A549 (cell line): ENCODE measurements around the gene CDK9. TPM values are rescaled to one million over a fixed set of nuclear protein-coding genes. Genes with fewer than 3 reads are reported as not detected.

Experiments
- ATAC-seq, 2 experiments: fragments of 200-7000 bp in 1 of 2; fragments of >200 bp in 1 of 2; cut with Nextera tagmentation in 1 of 2; cut with Tn5 transposase in 1 of 2; 3 replicates each; pipeline versions ENCODE4 v1.8.0 to v1.9.1; 2018 to 2020; ENCODE audit warnings: mild to moderate bottlenecking in 1 of 2, moderate library complexity in 1 of 2
- CTCF ChIA-PET: fragments of 300-600 bp; sonication (Branson Sonifier 250); formaldehyde crosslinking; extraction: SDS; loops from one replicate; lab custom pipeline; 2021; ENCODE audit warnings: antibody characterized with exemption, inconsistent platforms; lab: Yijun Ruan, JAX
- POLR2A ChIA-PET: fragments of 350-600 bp; formaldehyde crosslinking; extraction: SDS; loops from one replicate; lab custom pipeline; 2021; ENCODE audit warnings: antibody characterized with exemption, inconsistent platforms; lab: Yijun Ruan, JAX
- DNase-seq, 2 experiments: peaks; one replicate each; pipeline versions ENCODE4 v3.0.0 to v3.0.0-alpha.2; 2011 to 2016; ENCODE audit warnings: low read depth in 1 of 2, low spot score in 1 of 2
- FAIRE-seq: peaks from 2 replicates; lab custom pipeline; 2011; peaks lifted over from hg19 to GRCh38; lab: Jason Lieb, UNC
- H3K27ac ChIP-seq, 2 experiments: fragments of >200 bp; sonication (Bioruptor Twin); formaldehyde crosslinking; 3 replicates each; pipeline ENCODE4 v1.5.1; 2016 to 2017
- H3K4me1 ChIP-seq: fragments of >200 bp; sonication (Bioruptor Twin); formaldehyde crosslinking; 3 replicates; pipeline ENCODE4 v1.6.1; 2016
- H3K4me2 ChIP-seq: fragments of >200 bp; sonication (Bioruptor Twin); formaldehyde crosslinking; 3 replicates; pipeline ENCODE4 v1.6.1; 2016
- H3K4me3 ChIP-seq: fragments of >200 bp; sonication (Bioruptor Twin); formaldehyde crosslinking; 3 replicates; pipeline ENCODE4 v1.5.1; 2016
- H3K9me3 ChIP-seq: fragments of >200 bp; sonication (Bioruptor Twin); formaldehyde crosslinking; 3 replicates; pipeline ENCODE4 v1.6.1; 2016
- CBX8 ChIP-seq: fragments of 200-600 bp; sonication (generic); IDR thresholded peaks from 2 replicates; pipeline ENCODE4 v1.6.1; 2016
- EHF ChIP-seq: fragments of 250-450 bp; sonication (Bioruptor Pico); IDR thresholded peaks from 2 replicates; pipeline ENCODE4 v1.5.0; 2020; ENCODE audit warnings: mild to moderate bottlenecking
- HES2 ChIP-seq: fragments of >200 bp; sonication (Bioruptor Twin); formaldehyde crosslinking; IDR thresholded peaks from 2 replicates; pipeline ENCODE4 v1.6.1; 2016
- HOXA7 ChIP-seq: fragments of 250-450 bp; sonication (Bioruptor Pico); IDR thresholded peaks from 2 replicates; pipeline ENCODE4 v1.5.0; 2020; ENCODE audit warnings: mild to moderate bottlenecking, moderate library complexity
- MYC ChIP-seq: IDR thresholded peaks from 2 replicates; pipeline ENCODE4 v1.6.1; 2012; ENCODE audit warnings: mild to moderate bottlenecking, inconsistent platforms, low read length, improper control_type of control experiment, borderline replicate concordance
- NFE2L2 ChIP-seq: fragments of 150-350 bp; conservative IDR thresholded peaks from 2 replicates; pipeline ENCODE4 v1.6.1; 2014; ENCODE audit warnings: low read length
- ZNF302 ChIP-seq: fragments of 250-450 bp; sonication (Bioruptor Pico); IDR thresholded peaks from 2 replicates; pipeline ENCODE4 v1.9.0; 2021; ENCODE audit warnings: inconsistent platforms, mild to moderate bottlenecking, moderate library complexity
- WGBS: methylation state at CpG from one replicate; pipeline ENCODE4 v1.1.6; 2017; ENCODE audit errors: missing lambda C conversion rate; 5-methylcytosine and 5-hydroxymethylcytosine counted together
- polyA plus RNA-seq, 4 experiments: library from polyadenylated mRNA; depleted of rRNA in 3 of 4; stranded (reverse); fragments of >200 nt; fragmentation: RNase III in 1 of 4; extraction: RNeasy Plus Mini Kit Qiagen cat#74134 plus additional on column Dnase treatment in 1 of 4; gene quantifications; 2 replicates in 3 of 4; 3 replicates in 1 of 4; pipeline ENCODE4 v1.2.3, GENCODE V29; 2011 to 2017
- small RNA-seq, 6 experiments: library from RNA; depleted of rRNA; stranded (forward); fragments of <200 nt; gene quantifications; one replicate each; pipeline ENCODE3, GENCODE V24; 2012

CDK9 gene
- polyA plus RNA-seq, 2 of the 4 experiments (the other 2 are of a cell fraction), result 43.8 to 45.7 TPM

GRCh38 chr9:127837346-127837745 lies 51.5 kb downstream of the CDK9 start:
- H3K9me3 ChIP-seq, result no peaks in the 10 kb centered on the region
- H3K27ac ChIP-seq, result no peak overlapping the region
- ChIA-PET CTCF (interaction anchor here (0.8 to 3.2 kb wide), 9 partner anchors 10 to 132 kb away, joined by 3 to 14 read pairs (median 4); no protein-coding TSS in a partner anchor), POLR2A (no interaction called here)
- ATAC-seq (no peak), FAIRE-seq (no peak), DNase-seq (no peak)
- no peak overlapping the region for H3K4me3 ChIP-seq
- WGBS, result 77% methylated on average over 4 of the region's 4 CpGs
- H3K4me1 ChIP-seq, result peaks cover 12% of the 10 kb centered on the region; the same call in 2 of the 3 replicates
- TF ChIP-seq CBX8 (no peak), HES2 (no peak), NFE2L2 (no peak), HOXA7 (CRISPR knock-in tag) (no peak), MYC (no peak)
- no peak overlapping the region for H3K4me2 ChIP-seq

- peak overlapping the region; percentile 34; the same call in 2 of the 3 replicates for H3K4me2 ChIP-seq
- WGBS, result 68% methylated on average over 17 of the region's 18 CpGs
- peak overlapping the region; percentile 33 to 68; a peak in 4 of 6 replicates for H3K27ac ChIP-seq
- FAIRE-seq (no peak), ATAC-seq (peak; percentile 72 to 92), DNase-seq (peak; percentile 26 to 51)
- H3K4me1 ChIP-seq, result peaks cover 12% of the 10 kb centered on the region; the same call in 2 of the 3 replicates
- CTCF ChIA-PET, result interaction anchor here (0.6 to 3.2 kb wide), 7 partner anchors 11 to 199 kb away, joined by 3 to 14 read pairs (median 3); no protein-coding TSS in a partner anchor
- TF ChIP-seq EHF, result no peak
- TF ChIP-seq NFE2L2, result no peak
- no peak for TF ChIP-seq ZNF302 (CRISPR knock-in tag)
- H3K4me3 ChIP-seq, result no peak overlapping the region
- no peaks in the 10 kb centered on the region for H3K9me3 ChIP-seq
- POLR2A ChIA-PET, result interaction anchor here (0.7 kb wide), 1 partner anchor 11 kb away, joined by 3 read pairs; no protein-coding TSS in a partner anchor
Observed at GRCh38 chr9:127838375-127839078, 52.7 kb downstream of the CDK9 start.

Small RNA genes lying within 50 kb of the gene (small RNA-seq; reads per million reads assigned to genes)
- gene RF00019, result 0 reads per million in 6 experiments

Other genes starting within 250 kb of the CDK9 start
- 13.3 and 20.4 TPM in 2 replicates for gene STXBP1, start 173.8 kb upstream of the CDK9 start, polyA plus RNA-seq (2011; rRNA removed)
- 16.1 to 22.6 TPM (median 19.8 TPM) in 3 replicates for gene STXBP1, start 173.8 kb upstream of the CDK9 start, polyA plus RNA-seq (2017; fragmentation: RNase III; extraction: RNeasy Plus Mini Kit Qiagen cat#74134 plus additional on column Dnase treatment)
- 0.04 TPM in 1 of 2 replicates, not detected in the other for gene CFAP157, start 79.0 kb upstream of the CDK9 start, polyA plus RNA-seq (2011; rRNA removed)
- 0.04 TPM in 1 of 3 replicates, not detected in the others for gene CFAP157, start 79.0 kb upstream of the CDK9 start, polyA plus RNA-seq (2017; fragmentation: RNase III; extraction: RNeasy Plus Mini Kit Qiagen cat#74134 plus additional on column Dnase treatment)
- gene PTRH1, start 70.4 kb upstream of the CDK9 start, polyA plus RNA-seq (2011; rRNA removed), result 3.5 and 5.1 TPM in 2 replicates
- 9.9 to 12.6 TPM (median 11.4 TPM) in 3 replicates for gene PTRH1, start 70.4 kb upstream of the CDK9 start, polyA plus RNA-seq (2017; fragmentation: RNase III; extraction: RNeasy Plus Mini Kit Qiagen cat#74134 plus additional on column Dnase treatment)
- gene TTC16, start 70.0 kb upstream of the CDK9 start, polyA plus RNA-seq (2011; rRNA removed), result 0.03 TPM in 1 of 2 replicates, not detected in the other
- gene TTC16, start 70.0 kb upstream of the CDK9 start, polyA plus RNA-seq (2017; fragmentation: RNase III; extraction: RNeasy Plus Mini Kit Qiagen cat#74134 plus additional on column Dnase treatment), result not detected in 3 replicates
- gene TOR2A, start 50.7 kb upstream of the CDK9 start, polyA plus RNA-seq (2011; rRNA removed), result 4.9 and 5.5 TPM in 2 replicates
- 9.4 to 9.6 TPM (median 9.5 TPM) in 3 replicates for gene TOR2A, start 50.7 kb upstream of the CDK9 start, polyA plus RNA-seq (2017; fragmentation: RNase III; extraction: RNeasy Plus Mini Kit Qiagen cat#74134 plus additional on column Dnase treatment)
- 0.06 and 0.11 TPM in 2 replicates for gene SH2D3C, start 7.4 kb upstream of the CDK9 start, polyA plus RNA-seq (2011; rRNA removed)
- 0.04 to 0.08 TPM (median 0.06 TPM) in 3 replicates for gene SH2D3C, start 7.4 kb upstream of the CDK9 start, polyA plus RNA-seq (2017; fragmentation: RNase III; extraction: RNeasy Plus Mini Kit Qiagen cat#74134 plus additional on column Dnase treatment)
- gene FPGS, start 16.8 kb downstream of the CDK9 start, polyA plus RNA-seq (2011; rRNA removed), result 28.8 and 33.4 TPM in 2 replicates
- gene FPGS, start 16.8 kb downstream of the CDK9 start, polyA plus RNA-seq (2017; fragmentation: RNase III; extraction: RNeasy Plus Mini Kit Qiagen cat#74134 plus additional on column Dnase treatment), result 48.5 to 54.3 TPM (median 48.5 TPM) in 3 replicates
- not detected in 2 replicates for gene ENG, start 68.6 kb downstream of the CDK9 start, polyA plus RNA-seq (2011; rRNA removed)
- 0.03 to 0.15 TPM (median 0.08 TPM) in 3 replicates for gene ENG, start 68.6 kb downstream of the CDK9 start, polyA plus RNA-seq (2017; fragmentation: RNase III; extraction: RNeasy Plus Mini Kit Qiagen cat#74134 plus additional on column Dnase treatment)
- 30.0 and 33.6 TPM in 2 replicates for gene AK1, start 91.6 kb downstream of the CDK9 start, polyA plus RNA-seq (2011; rRNA removed)
- gene AK1, start 91.6 kb downstream of the CDK9 start, polyA plus RNA-seq (2017; fragmentation: RNase III; extraction: RNeasy Plus Mini Kit Qiagen cat#74134 plus additional on column Dnase treatment), result 31.9 to 38.2 TPM (median 31.9 TPM) in 3 replicates
- 8.2 and 14.7 TPM in 2 replicates for gene ST6GALNAC6, start 113.6 kb downstream of the CDK9 start, polyA plus RNA-seq (2011; rRNA removed)
- gene ST6GALNAC6, start 113.6 kb downstream of the CDK9 start, polyA plus RNA-seq (2017; fragmentation: RNase III; extraction: RNeasy Plus Mini Kit Qiagen cat#74134 plus additional on column Dnase treatment), result 15.8 to 25.2 TPM (median 22.0 TPM) in 3 replicates
- 11.0 and 12.5 TPM in 2 replicates for gene ST6GALNAC4, start 131.0 kb downstream of the CDK9 start, polyA plus RNA-seq (2011; rRNA removed)
- gene ST6GALNAC4, start 131.0 kb downstream of the CDK9 start, polyA plus RNA-seq (2017; fragmentation: RNase III; extraction: RNeasy Plus Mini Kit Qiagen cat#74134 plus additional on column Dnase treatment), result 18.1 to 25.4 TPM (median 24.8 TPM) in 3 replicates
- 1.8 and 2.4 TPM in 2 replicates for gene PIP5KL1, start 144.7 kb downstream of the CDK9 start, polyA plus RNA-seq (2011; rRNA removed)
- gene PIP5KL1, start 144.7 kb downstream of the CDK9 start, polyA plus RNA-seq (2017; fragmentation: RNase III; extraction: RNeasy Plus Mini Kit Qiagen cat#74134 plus additional on column Dnase treatment), result 2.0 to 3.7 TPM (median 2.5 TPM) in 3 replicates
- 41.9 and 48.8 TPM in 2 replicates for gene DPM2, start 151.8 kb downstream of the CDK9 start, polyA plus RNA-seq (2011; rRNA removed)
- gene DPM2, start 151.8 kb downstream of the CDK9 start, polyA plus RNA-seq (2017; fragmentation: RNase III; extraction: RNeasy Plus Mini Kit Qiagen cat#74134 plus additional on column Dnase treatment), result 45.9 to 50.1 TPM (median 46.3 TPM) in 3 replicates
- 24.4 and 30.3 TPM in 2 replicates for gene EEIG1, start 195.0 kb downstream of the CDK9 start, polyA plus RNA-seq (2011; rRNA removed)
- 24.1 to 33.0 TPM (median 31.5 TPM) in 3 replicates for gene EEIG1, start 195.0 kb downstream of the CDK9 start, polyA plus RNA-seq (2017; fragmentation: RNase III; extraction: RNeasy Plus Mini Kit Qiagen cat#74134 plus additional on column Dnase treatment)